GM12892 (cell line): Measurements from ENCODE around the gene KLF2.

Source experiments
- POLR2A ChIP-seq: IDR thresholded peaks from 2 replicates; pipeline ENCODE4 v1.6.1; 2011; ENCODE audit warnings: low read depth, low read length, control low read depth
- POLR2AphosphoS5 ChIP-seq: IDR thresholded peaks from 2 replicates; pipeline ENCODE4 v1.6.1; 2011; ENCODE audit warnings: low read depth, low read length, control low read depth
- TAF1 ChIP-seq: IDR thresholded peaks from 2 replicates; pipeline ENCODE4 v1.6.1; 2011; ENCODE audit warnings: low read depth, mild to moderate bottlenecking, control low read depth, low read length, borderline replicate concordance

DNA sequence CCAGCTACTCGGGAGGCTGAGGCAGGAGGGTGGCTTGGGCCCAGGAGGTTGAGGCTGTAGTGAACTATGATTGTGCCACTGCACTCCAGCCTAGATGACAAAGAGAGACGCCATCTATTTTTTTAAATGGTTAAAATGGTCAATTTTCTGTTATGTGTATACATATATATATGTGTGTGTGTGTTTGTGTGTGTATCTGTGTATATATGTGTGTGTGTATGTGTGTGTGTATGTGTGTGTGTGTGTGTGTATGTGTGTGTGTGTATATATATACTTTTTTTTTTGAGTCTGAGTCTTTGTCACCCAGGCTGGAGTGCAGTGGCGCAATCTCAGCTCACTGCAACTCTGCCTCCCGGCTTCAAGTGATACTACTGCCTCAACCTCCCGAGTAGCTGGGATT is 42.9 kb upstream of the KLF2 start:
- TF ChIP-seq POLR2AphosphoS5 (no peak), TAF1 (no peak), POLR2A (no peak)
